Lower lobe of right lung (tissue), 2 donors: Measurements from ENCODE around the gene C19orf38. TPM values are rescaled to one million over a fixed set of nuclear protein-coding genes. Genes with fewer than 3 reads are reported as not detected.
A peak's percentile ranks its signal among the peaks of the same experiment; 100 is the strongest.

Experiments
- ATAC-seq, 2 donors: fragments of 200-7000 bp; cut with Tn5 transposase; one replicate each; pipeline ENCODE4 v1.9.1; 2020 to 2022; ENCODE audit warnings: mild to moderate bottlenecking in 2 of 2, moderate library complexity in 2 of 2
- DNase-seq: peaks from one replicate; pipeline ENCODE4 v3.0.0-alpha.2; 2020
- H3K27ac ChIP-seq: fragments of 200-600 bp; one replicate; pipeline ENCODE4 v1.8.0; 2022
- H3K27me3 ChIP-seq: fragments of 200-600 bp; one replicate; pipeline ENCODE4 v1.8.0; 2022; ENCODE audit warnings: low read depth
- H3K36me3 ChIP-seq: fragments of 200-600 bp; one replicate; pipeline ENCODE4 v1.8.0; 2022; ENCODE audit warnings: mild to moderate bottlenecking
- H3K4me1 ChIP-seq: fragments of 200-600 bp; one replicate; pipeline ENCODE4 v1.8.0; 2022
- H3K4me3 ChIP-seq: fragments of 200-600 bp; one replicate; pipeline ENCODE4 v1.8.0; 2022; ENCODE audit warnings: mild to moderate bottlenecking
- H3K9me3 ChIP-seq: fragments of 200-600 bp; one replicate; pipeline ENCODE4 v1.8.0; 2022
- intact Hi-C: fragments of 100-400 bp; cut with DNase I; formaldehyde crosslinking; loops from one replicate; pipeline ENCODE4 v1.11.0; 2022
- total RNA-seq: library from RNA; stranded (reverse); fragmentation: NEBNext Ultra II Directional; extraction: Animal tissue kit (Norgen Biotek cat#: 25700); gene quantifications from one replicate; pipeline ENCODE4 v1.2.1, GENCODE V29; 2021
- TF ChIP-seq, protein P1 (sequence below): fragments of 200-600 bp; IDR thresholded peaks from one replicate; pipeline ENCODE4 v1.8.0; 2022; ENCODE audit warnings: antibody characterized with exemption, mild to moderate bottlenecking
- donor health status: DM: no; HTN: yes; CAD: no; lungs with severe emphysema.

The C19orf38 gene
- total RNA-seq, 1 donor from 2014 or later, result 11.7 TPM

DNA sequence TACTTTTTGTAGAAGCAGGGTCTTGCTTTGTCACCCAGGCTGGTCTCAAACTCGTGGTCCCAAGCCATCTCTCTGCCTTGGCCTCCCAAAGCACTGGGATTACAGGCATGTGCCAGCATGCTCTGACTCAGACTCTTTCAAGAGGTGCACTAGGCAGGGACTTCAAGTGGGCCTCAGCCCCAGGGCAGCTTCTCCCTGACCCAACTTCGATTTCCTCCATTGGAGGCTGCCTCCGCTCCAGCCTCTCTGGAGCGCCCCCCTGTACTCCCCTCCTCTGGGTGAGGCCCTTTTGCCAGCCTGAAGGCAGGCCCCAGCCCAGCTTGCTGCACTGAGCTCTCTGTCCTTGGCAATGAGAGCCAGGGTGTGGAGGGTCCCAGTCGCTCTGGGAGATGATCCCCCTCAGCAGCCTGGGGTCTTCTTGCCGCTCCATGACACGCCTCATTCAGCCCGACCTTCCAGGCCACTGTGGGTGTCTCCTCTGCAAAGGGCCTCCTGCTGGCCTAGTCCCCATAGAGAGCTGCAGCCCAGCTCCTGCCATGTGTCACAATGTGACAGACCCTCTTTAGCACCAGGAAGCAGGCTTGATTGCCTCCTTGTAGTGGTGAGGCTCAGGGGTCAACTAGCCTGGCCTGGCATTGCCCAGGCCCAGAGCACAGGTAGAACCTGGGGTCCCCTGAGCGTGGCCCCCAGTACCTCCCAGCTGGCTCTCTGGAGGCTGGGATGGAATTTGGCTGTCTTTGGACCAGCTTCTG is 39.6 kb downstream of the C19orf38 start:
- TF ChIP-seq, protein P1, sequence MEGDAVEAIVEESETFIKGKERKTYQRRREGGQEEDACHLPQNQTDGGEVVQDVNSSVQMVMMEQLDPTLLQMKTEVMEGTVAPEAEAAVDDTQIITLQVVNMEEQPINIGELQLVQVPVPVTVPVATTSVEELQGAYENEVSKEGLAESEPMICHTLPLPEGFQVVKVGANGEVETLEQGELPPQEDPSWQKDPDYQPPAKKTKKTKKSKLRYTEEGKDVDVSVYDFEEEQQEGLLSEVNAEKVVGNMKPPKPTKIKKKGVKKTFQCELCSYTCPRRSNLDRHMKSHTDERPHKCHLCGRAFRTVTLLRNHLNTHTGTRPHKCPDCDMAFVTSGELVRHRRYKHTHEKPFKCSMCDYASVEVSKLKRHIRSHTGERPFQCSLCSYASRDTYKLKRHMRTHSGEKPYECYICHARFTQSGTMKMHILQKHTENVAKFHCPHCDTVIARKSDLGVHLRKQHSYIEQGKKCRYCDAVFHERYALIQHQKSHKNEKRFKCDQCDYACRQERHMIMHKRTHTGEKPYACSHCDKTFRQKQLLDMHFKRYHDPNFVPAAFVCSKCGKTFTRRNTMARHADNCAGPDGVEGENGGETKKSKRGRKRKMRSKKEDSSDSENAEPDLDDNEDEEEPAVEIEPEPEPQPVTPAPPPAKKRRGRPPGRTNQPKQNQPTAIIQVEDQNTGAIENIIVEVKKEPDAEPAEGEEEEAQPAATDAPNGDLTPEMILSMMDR, result no peak
- peak; percentile 24 to 44 for ATAC-seq
- intact Hi-C loops, result no loop called here
- H3K9me3 ChIP-seq, result no peaks in the 10 kb centered on the region
- H3K4me3 ChIP-seq, result no peak overlapping the region
- no peaks in the 10 kb centered on the region for H3K27me3 ChIP-seq
- H3K36me3 ChIP-seq, result no peaks in the 10 kb centered on the region
- DNase-seq, result no peak
- H3K27ac ChIP-seq, result no peak overlapping the region
- peaks cover 4% of the 10 kb centered on the region for H3K4me1 ChIP-seq

DNA sequence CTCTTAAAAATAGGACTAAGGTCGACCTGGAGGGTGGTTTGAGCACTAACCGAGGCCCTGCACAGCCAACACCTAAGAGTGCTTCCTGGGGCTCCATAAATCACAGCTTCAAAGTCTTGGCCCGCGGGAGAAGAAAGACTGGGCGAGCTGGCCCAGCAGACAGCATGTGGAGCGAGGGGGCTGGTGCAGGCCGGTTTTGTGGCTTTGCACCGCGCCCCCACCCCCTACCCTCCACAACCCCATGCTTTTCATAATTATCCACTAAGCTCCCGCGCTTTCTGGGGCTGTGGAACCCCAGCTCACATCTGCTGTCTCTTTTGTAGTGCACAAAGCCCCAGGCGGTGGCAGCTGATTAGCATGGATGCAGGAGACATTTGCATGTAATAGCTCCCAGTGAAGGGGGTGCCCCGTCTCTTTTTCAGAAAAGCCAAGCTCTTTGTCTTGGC is 40.2 kb downstream of the C19orf38 start:
- H3K9me3 ChIP-seq, result no peaks in the 10 kb centered on the region
- peaks cover 4% of the 10 kb centered on the region for H3K4me1 ChIP-seq
- DNase-seq (no peak), ATAC-seq (no peak)
- no peak overlapping the region for H3K27ac ChIP-seq
- H3K27me3 ChIP-seq, result no peaks in the 10 kb centered on the region
- H3K4me3 ChIP-seq, result no peak overlapping the region
- intact Hi-C loops, result no loop called here
- TF ChIP-seq, protein P1, result no peak
- no peaks in the 10 kb centered on the region for H3K36me3 ChIP-seq

GRCh38 chr19:10889880-10890279 is 41.7 kb downstream of the C19orf38 start:
- H3K4me3 ChIP-seq, result no peak overlapping the region
- TF ChIP-seq, protein P1, result no peak
- ATAC-seq, result no peak
- no peaks in the 10 kb centered on the region for H3K36me3 ChIP-seq
- no peaks in the 10 kb centered on the region for H3K9me3 ChIP-seq
- no peaks in the 10 kb centered on the region for H3K27me3 ChIP-seq
- peaks cover 4% of the 10 kb centered on the region for H3K4me1 ChIP-seq
- DNase-seq, result no peak
- intact Hi-C loops, result no loop called here
- no peak overlapping the region for H3K27ac ChIP-seq

GRCh38 chr19:10891405-10892086 is 43.3 kb downstream of the C19orf38 start:
- Histone ChIP-seq H3K4me3 (no peak overlapping the region), H3K36me3 (no peaks in the 10 kb centered on the region), H3K27me3 (no peaks in the 10 kb centered on the region), H3K4me1 (peaks cover 7% of the 10 kb centered on the region), H3K9me3 (no peaks in the 10 kb centered on the region), H3K27ac (no peak overlapping the region)
- TF ChIP-seq, protein P1, result no peak
- intact Hi-C loops, result no loop called here
- ATAC-seq, result peak in 1 of 2 donors; percentile 11
- no peak for DNase-seq

DNA sequence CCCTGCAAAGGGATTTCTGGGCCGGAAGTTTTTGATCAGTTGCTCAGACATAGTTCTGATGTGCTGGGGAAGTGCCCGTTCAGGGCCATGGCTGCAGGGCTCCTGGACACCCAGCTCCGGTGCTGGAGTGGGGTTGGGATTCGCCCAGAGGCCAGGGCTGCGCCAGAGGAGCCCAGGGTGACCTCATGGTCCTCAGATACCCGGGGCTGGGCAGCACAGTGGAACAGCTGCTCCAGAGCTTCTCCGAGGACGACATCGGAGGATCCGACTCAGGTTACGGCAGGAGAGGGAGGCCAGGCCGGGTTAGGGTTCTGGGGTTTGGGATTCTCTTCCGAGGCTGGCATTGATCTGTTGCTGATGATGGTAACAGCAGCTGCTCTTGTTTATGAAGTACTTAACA is 44.0 kb downstream of the C19orf38 start:
- peaks cover 15% of the 10 kb centered on the region for H3K4me1 ChIP-seq
- TF ChIP-seq, protein P1, result no peak
- no peaks in the 10 kb centered on the region for H3K36me3 ChIP-seq
- DNase-seq (no peak), ATAC-seq (no peak)
- no peaks in the 10 kb centered on the region for H3K9me3 ChIP-seq
- H3K27ac ChIP-seq, result no peak overlapping the region
- intact Hi-C loops, result no loop called here
- H3K4me3 ChIP-seq, result no peak overlapping the region
- no peaks in the 10 kb centered on the region for H3K27me3 ChIP-seq
